ENCODE results near the gene CES5A. TPM values are rescaled to one million over a fixed set of nuclear protein-coding genes. Genes with fewer than 3 reads are reported as not detected.
"Not testable (repeated sequence)": the region's sequence is repeated elsewhere in the genome, so short reads cannot be mapped to it uniquely, and the experiment has no call there.

Gene CES5A
- total RNA-seq, 4 donors from 2014 or later, result not detected

GRCh38 chr16:55876854-55877253, 1.7 kb upstream of the CES5A start:
- ATAC-seq (ENCODE audit: low FRiP score), result no peak
- no peak for TF ChIP-seq CTCF (IDR thresholded peaks at IDR 0.05)
- DNase-seq (ENCODE audit: low spot score), result no peak

- ATAC-seq (ENCODE audit: low FRiP score), result no peak
- no peak for DNase-seq (ENCODE audit: low spot score)
- no peak for TF ChIP-seq CTCF (IDR thresholded peaks at IDR 0.05)
Measured at GRCh38 chr16:55873122-55873521, 2.1 kb downstream of the CES5A start.

- TF ChIP-seq CTCF (IDR thresholded peaks at IDR 0.05), result no peak
- ATAC-seq (ENCODE audit: low FRiP score) (no peak), DNase-seq (ENCODE audit: low spot score) (no peak)
Measured at GRCh38 chr16:55872130-55872529, 3.0 kb downstream of the CES5A start.

GRCh38 chr16:55871411-55872038, 3.6 kb downstream of the CES5A start:
- DNase-seq (ENCODE audit: low spot score), result no peak
- TF ChIP-seq CTCF (IDR thresholded peaks at IDR 0.05), result no peak
- no peak for ATAC-seq (ENCODE audit: low FRiP score)

- DNase-seq (ENCODE audit: low spot score) (no peak), ATAC-seq (ENCODE audit: low FRiP score) (no peak)
- no peak for TF ChIP-seq CTCF (IDR thresholded peaks at IDR 0.05)
Measured at GRCh38 chr16:55868980-55869379, 6.2 kb downstream of the CES5A start.

- ATAC-seq (ENCODE audit: low FRiP score) (no peak), DNase-seq (ENCODE audit: low spot score) (no peak)
- no peak for TF ChIP-seq CTCF (IDR thresholded peaks at IDR 0.05)
Measured at GRCh38 chr16:55868137-55868536, 7.0 kb downstream of the CES5A start.

- ATAC-seq (ENCODE audit: low FRiP score) (no peak), DNase-seq (ENCODE audit: low spot score) (no peak)
- no peak for TF ChIP-seq CTCF (IDR thresholded peaks at IDR 0.05)
Measured at GRCh38 chr16:55861288-55861687, 13.9 kb downstream of the CES5A start.

- not testable (repeated sequence) for DNase-seq (ENCODE audit: low spot score); ATAC-seq (ENCODE audit: low FRiP score)
Measured at GRCh38 chr16:55857650-55858049, 17.5 kb downstream of the CES5A start.
